ENCODE measurements around the gene ANKRD17. TPM values are rescaled to one million over a fixed set of nuclear protein-coding genes. Genes with fewer than 3 reads are reported as not detected.

ANKRD17 gene
- total and polyA plus RNA-seq, 2 donors (not counting 3 experiments of a cell fraction or from before 2014, with no cell fraction given): 33.3 to 64.4 TPM

- Histone ChIP-seq H3K9me3 (replicated peaks; ENCODE audit: control insufficient read depth, insufficient read depth, low read length) (no peaks in the 10 kb centered on the region), H2AFZ (ENCODE audit: low read depth, low read length) (no peak overlapping the region), H3K36me3 (ENCODE audit: control insufficient read depth in 2 of 2, extremely low read depth in 1 of 2, insufficient read depth in 2 of 2, low read length in 2 of 2) (peaks cover 4 to 13% of the 10 kb centered on the region in 2 experiments), H3K9ac (replicated peaks; ENCODE audit: extremely low read depth, insufficient read depth, low read length) (no peak overlapping the region), H3K27me3 (ENCODE audit: control insufficient read depth in 2 of 2, insufficient read depth in 2 of 2, low read length in 2 of 2) (no peaks in the 10 kb centered on the region), H3K4me1 (ENCODE audit: control insufficient read depth, extremely low read depth, insufficient read depth, low read length) (no peaks in the 10 kb centered on the region), H3K9me1 (replicated peaks; ENCODE audit: control insufficient read depth, extremely low read depth, insufficient read depth, low read length) (no peaks in the 10 kb centered on the region), H3K4me3 (replicated peaks in 1 of 3; ENCODE audit: insufficient read depth in 1 of 3, low read depth in 1 of 3, low read length in 3 of 3) (no peak overlapping the region), H3K4me2 (ENCODE audit: insufficient read depth, low read length) (no peak overlapping the region), H4K20me1 (replicated peaks; ENCODE audit: control insufficient read depth, extremely low read depth, insufficient read depth, low read length) (no peaks in the 10 kb centered on the region), H3K79me2 (ENCODE audit: control insufficient read depth, insufficient read depth, low read length) (peaks cover 20% of the 10 kb centered on the region), H3K27ac (ENCODE audit: insufficient read depth, low read depth, low read length) (no peak overlapping the region)
- CTCF ChIA-PET: interaction anchor here (1.0 kb wide), 1 partner anchor 8 kb away, joined by 3 read pairs; no protein-coding TSS in a partner anchor
- FAIRE-seq (no peak), DNase-seq (ENCODE audit: low read depth, low spot score) (no peak)
- BruUV-seq (replicated peaks): no TSS peak
- dilution Hi-C loops (cut with MboI; ENCODE audit: extremely low pct_ligation_motif_present, low sequenced_read_pairs) (no loop called here), intact Hi-C loops (cut with micrococcal nuclease) (no loop called here)
- TF ChIP-seq FOS (IDR thresholded peaks at IDR 0.05; ENCODE audit: borderline replicate concordance, insufficient read depth, low read length): no peak
- POLR2A ChIA-PET: no interaction called here
Measured at GRCh38 chr4:73156394-73156793, 102.2 kb downstream of the ANKRD17 start.

DNA sequence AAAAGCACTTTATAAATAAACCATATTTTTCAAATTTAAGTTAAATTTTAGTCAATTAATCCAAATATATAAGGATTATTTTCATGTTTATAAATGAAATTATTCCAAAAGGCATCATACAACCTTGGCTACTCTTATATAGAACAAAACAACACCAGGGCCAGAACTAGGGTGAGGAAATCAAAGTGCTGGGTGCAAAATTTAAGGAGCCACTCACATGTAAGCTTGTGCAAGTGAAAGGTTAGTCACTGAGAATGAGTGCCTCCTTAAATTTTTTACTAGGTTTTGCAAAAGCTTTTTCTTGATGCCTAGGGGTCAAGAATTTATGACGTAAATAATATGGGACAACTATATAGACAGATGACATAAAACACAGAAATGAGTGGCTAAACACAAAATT is 105.7 kb downstream of the ANKRD17 start:
- no peak for TF ChIP-seq GATA2 (IDR thresholded peaks at IDR 0.05; ENCODE audit: insufficient read depth, insufficient read length, low read depth, low read length)
- Histone ChIP-seq H3K36me3 (ENCODE audit: control insufficient read depth in 2 of 2, extremely low read depth in 1 of 2, insufficient read depth in 2 of 2, low read length in 2 of 2) (peaks cover 2 to 13% of the 10 kb centered on the region in 2 experiments), H3K79me2 (ENCODE audit: control insufficient read depth, insufficient read depth, low read length) (peaks cover 16% of the 10 kb centered on the region), H3K4me2 (ENCODE audit: insufficient read depth, low read length) (no peak overlapping the region), H2AFZ (ENCODE audit: low read depth, low read length) (no peak overlapping the region), H3K4me1 (ENCODE audit: control insufficient read depth, extremely low read depth, insufficient read depth, low read length) (no peaks in the 10 kb centered on the region), H3K9me1 (replicated peaks; ENCODE audit: control insufficient read depth, extremely low read depth, insufficient read depth, low read length) (no peaks in the 10 kb centered on the region), H3K9ac (replicated peaks; ENCODE audit: extremely low read depth, insufficient read depth, low read length) (no peak overlapping the region), H4K20me1 (replicated peaks; ENCODE audit: control insufficient read depth, extremely low read depth, insufficient read depth, low read length) (no peaks in the 10 kb centered on the region), H3K4me3 (replicated peaks in 1 of 3; ENCODE audit: insufficient read depth in 1 of 3, low read depth in 1 of 3, low read length in 3 of 3) (no peak overlapping the region), H3K9me3 (replicated peaks; ENCODE audit: control insufficient read depth, insufficient read depth, low read length) (no peaks in the 10 kb centered on the region), H3K27ac (ENCODE audit: insufficient read depth, low read depth, low read length) (no peak overlapping the region), H3K27me3 (ENCODE audit: control insufficient read depth in 2 of 2, insufficient read depth in 2 of 2, low read length in 2 of 2) (no peaks in the 10 kb centered on the region)
- DNase-seq (ENCODE audit: low read depth, low spot score) (no peak), FAIRE-seq (no peak)
- POLR2A ChIA-PET: no interaction called here
- CTCF ChIA-PET: interaction anchor here (0.6 to 1.6 kb wide), 2 partner anchors 45 to 47 kb away, joined by 3 to 5 read pairs; no protein-coding TSS in a partner anchor
- dilution Hi-C loops (cut with MboI; ENCODE audit: extremely low pct_ligation_motif_present, low sequenced_read_pairs) (no loop called here), intact Hi-C loops (cut with micrococcal nuclease) (no loop called here)
- BruUV-seq (replicated peaks): no TSS peak
